IMR-90 (cell line): ENCODE measurements around the gene TMEM9. TPM values are rescaled to one million over a fixed set of nuclear protein-coding genes. Genes with fewer than 3 reads are reported as not detected.

Experiments used
- ATAC-seq: fragments of 200-7000 bp; cut with Tn5 transposase; 2 replicates; pipeline ENCODE4 v1.9.1; 2020; ENCODE audit warnings: low read depth, mild to moderate bottlenecking, moderate library complexity
- BruUV-seq: library from RNA; stranded (reverse); fragments of 400-500 nt; replicated peaks from 2 replicates; lab custom pipeline; 2021; lab: Mats Ljungman, UMichigan
- CTCF ChIA-PET: fragments of 300-600 bp; formaldehyde crosslinking; extraction: SDS; loops from one replicate; lab custom pipeline; 2021; ENCODE audit warnings: antibody characterized with exemption; lab: Yijun Ruan, JAX
- POLR2A ChIA-PET: fragments of 300-600 bp; sonication (Branson Sonifier 250); formaldehyde crosslinking; loops from one replicate; lab custom pipeline; 2022; ENCODE audit warnings: antibody characterized with exemption; ENCODE audit not compliant: unreplicated experiment; lab: Charles Lee
- DNase-seq: peaks from one replicate; pipeline ENCODE4 v3.0.0; 2013
- H2AFZ ChIP-seq: replicated peaks from 2 replicates; pipeline ENCODE3; 2013; ENCODE audit warnings: low read length, mild to moderate bottlenecking; ENCODE audit not compliant: poor library complexity
- H2AK5ac ChIP-seq: 2 replicates; pipeline ENCODE4 v1.6.1; 2013; ENCODE audit warnings: low read depth, low read length, inconsistent platforms
- H2AK9ac ChIP-seq: replicated peaks from 2 replicates; pipeline ENCODE3; 2013; ENCODE audit warnings: mild to moderate bottlenecking, low read depth, low read length, moderate library complexity; ENCODE audit not compliant: poor library complexity
- H2BK120ac ChIP-seq: 2 replicates; pipeline ENCODE4 v1.6.1; 2013; ENCODE audit warnings: low read depth, low read length, inconsistent platforms
- H2BK15ac ChIP-seq: 3 replicates; pipeline ENCODE4 v1.6.1; 2013; ENCODE audit warnings: low read depth, low read length, inconsistent platforms
- H2BK20ac ChIP-seq: 2 replicates; pipeline ENCODE4 v1.6.1; 2013; ENCODE audit warnings: low read depth, mild to moderate bottlenecking, inconsistent platforms, low read length, moderate library complexity
- H2BK5ac ChIP-seq: 2 replicates; pipeline ENCODE4 v1.6.1; 2013; ENCODE audit warnings: mild to moderate bottlenecking, low read depth, low read length, inconsistent platforms; ENCODE audit not compliant: poor library complexity, severe bottlenecking
- H3K14ac ChIP-seq: replicated peaks from 2 replicates; pipeline ENCODE4 v1.6.1; 2013; ENCODE audit warnings: low read depth, low read length, inconsistent platforms
- H3K18ac ChIP-seq: 2 replicates; pipeline ENCODE4 v1.6.1; 2013; ENCODE audit warnings: low read depth, low read length, control low read depth
- H3K23ac ChIP-seq: 2 replicates; pipeline ENCODE4 v1.6.1; 2013; ENCODE audit warnings: low read depth, low read length, inconsistent platforms
- H3K27ac ChIP-seq: 2 replicates; pipeline ENCODE4 v1.5.1; 2013; ENCODE audit warnings: mild to moderate bottlenecking, control low read depth, low read length; ENCODE audit not compliant: insufficient read depth
- H3K27me3 ChIP-seq: 2 replicates; pipeline ENCODE4 v1.6.1; 2013; ENCODE audit warnings: low read length; ENCODE audit not compliant: control insufficient read depth, insufficient read depth
- H3K36me3 ChIP-seq: 2 replicates; pipeline ENCODE4 v1.6.1; 2013; ENCODE audit warnings: low read length, mixed read lengths; ENCODE audit not compliant: control insufficient read depth, insufficient read depth
- H3K4ac ChIP-seq: 2 replicates; pipeline ENCODE4 v1.6.1; 2013; ENCODE audit warnings: low read depth, low read length, inconsistent platforms
- H3K4me1 ChIP-seq: 2 replicates; pipeline ENCODE4 v1.6.1; 2013; ENCODE audit warnings: low read length, mixed read lengths; ENCODE audit not compliant: control insufficient read depth, insufficient read depth
- H3K4me2 ChIP-seq: 2 replicates; pipeline ENCODE4 v1.6.1; 2013; ENCODE audit warnings: low read depth, mild to moderate bottlenecking, control low read depth, low read length, moderate library complexity
- H3K4me3 ChIP-seq: 2 replicates; pipeline ENCODE4 v1.5.1; 2013; ENCODE audit warnings: low read depth, mild to moderate bottlenecking, control low read depth, low read length, moderate library complexity; ENCODE audit not compliant: insufficient read depth
- H3K56ac ChIP-seq: 2 replicates; pipeline ENCODE4 v1.6.1; 2013; ENCODE audit warnings: low read length, inconsistent platforms; ENCODE audit not compliant: insufficient read depth; ENCODE audit errors: extremely low read depth
- H3K79me1 ChIP-seq, 2 experiments: 2 replicates each; pipeline ENCODE4 v1.6.1; 2013; ENCODE audit warnings: low read length in 2 of 2, inconsistent platforms in 1 of 2, low read depth in 1 of 2
- H3K9ac ChIP-seq: 2 replicates; pipeline ENCODE4 v1.6.1; 2013; ENCODE audit warnings: low read depth, low read length, control low read depth
- H3K9me1 ChIP-seq: 2 replicates; pipeline ENCODE4 v1.6.1; 2013; ENCODE audit warnings: low read length, inconsistent platforms; ENCODE audit not compliant: insufficient read depth
- H3K9me3 ChIP-seq: 2 replicates; pipeline ENCODE4 v1.6.1; 2013; ENCODE audit warnings: low read length; ENCODE audit not compliant: control insufficient read depth, insufficient read depth
- H4K20me1 ChIP-seq: 2 replicates; pipeline ENCODE4 v1.6.1; 2013; ENCODE audit warnings: low read length, inconsistent platforms; ENCODE audit not compliant: insufficient read depth
- H4K5ac ChIP-seq: 2 replicates; pipeline ENCODE4 v1.6.1; 2013; ENCODE audit warnings: mild to moderate bottlenecking, low read depth, low read length, control low read depth
- H4K8ac ChIP-seq, 2 experiments: 2 replicates each; pipeline ENCODE4 v1.6.1; 2013; ENCODE audit warnings: low read depth in 2 of 2, low read length in 2 of 2, control low read depth in 1 of 2, inconsistent platforms in 1 of 2
- H4K91ac ChIP-seq: 2 replicates; pipeline ENCODE4 v1.6.1; 2013; ENCODE audit warnings: low read depth, low read length, inconsistent platforms; ENCODE audit not compliant: insufficient read depth
- BHLHE40 ChIP-seq: fragments of 150-350 bp; IDR thresholded peaks from 2 replicates; pipeline ENCODE4 v1.6.1; 2016; ENCODE audit warnings: mild to moderate bottlenecking, low read depth, low read length
- CEBPB ChIP-seq: IDR thresholded peaks from 2 replicates; pipeline ENCODE4 v1.6.1; 2012; ENCODE audit warnings: low read depth, low read length, improper control_type of control experiment
- CHD1 ChIP-seq: IDR thresholded peaks from 2 replicates; pipeline ENCODE4 v1.6.1; 2012; ENCODE audit warnings: low read depth, low read length, improper control_type of control experiment
- CTCF ChIP-seq: conservative IDR thresholded peaks from 2 replicates; pipeline ENCODE4 v1.5.1; 2012; ENCODE audit warnings: mild to moderate bottlenecking, low read depth, low read length, improper control_type of control experiment
- FOS ChIP-seq: fragments of 150-350 bp; IDR thresholded peaks from 2 replicates; pipeline ENCODE4 v1.6.1; 2016; ENCODE audit warnings: low read depth, low read length
- MAFK ChIP-seq: IDR thresholded peaks from 2 replicates; pipeline ENCODE4 v1.6.1; 2012; ENCODE audit warnings: low read depth, low read length, improper control_type of control experiment
- MAZ ChIP-seq: IDR thresholded peaks from 2 replicates; pipeline ENCODE4 v1.6.1; 2012; ENCODE audit warnings: low read depth, mild to moderate bottlenecking, low read length, improper control_type of control experiment, moderate library complexity, borderline replicate concordance
- NFE2L2 ChIP-seq: fragments of 150-350 bp; IDR thresholded peaks from 2 replicates; pipeline ENCODE4 v1.6.1; 2016; ENCODE audit warnings: low read depth, mild to moderate bottlenecking, low read length
- POLR2A ChIP-seq: IDR thresholded peaks from 2 replicates; pipeline ENCODE4 v1.6.1; 2012; ENCODE audit warnings: mild to moderate bottlenecking, low read depth, low read length
- RFX5 ChIP-seq: IDR thresholded peaks from 2 replicates; pipeline ENCODE4 v1.8.0; 2012; ENCODE audit warnings: low read depth, mild to moderate bottlenecking, low read length, moderate library complexity
- USF2 ChIP-seq: fragments of 150-350 bp; IDR thresholded peaks from 2 replicates; pipeline ENCODE4 v1.6.1; 2017; ENCODE audit warnings: mild to moderate bottlenecking, antibody characterized with exemption, low read length, low read depth
- WGBS, 2 experiments: methylation state at CpG; one replicate each; pipeline versions ENCODE4 v1.1.5 to v1.1.7; 2013; ENCODE audit warnings: missing lambda C conversion rate in 2 of 2; ENCODE audit not compliant: insufficient read length in 1 of 2; ENCODE audit errors: extremely low coverage in 2 of 2; 5-methylcytosine and 5-hydroxymethylcytosine counted together
- dilution Hi-C: fragments of 300-500 bp; cut with HindIII; formaldehyde crosslinking; loops from one replicate; pipeline ENCODE4 v1.14.3; 2018; ENCODE audit warnings: low sequenced_read_pairs; ENCODE audit not compliant: unreplicated experiment
- in situ Hi-C: fragments of 300-500 bp; cut with MboI; formaldehyde crosslinking; loops from 3 replicates; pipeline ENCODE4 v1.14.3; 2019; ENCODE audit warnings: low sequenced_read_pairs, inconsistent platforms, mixed read lengths
- intact Hi-C: fragments of 100-400 bp; cut with micrococcal nuclease; formaldehyde crosslinking; loops from 2 replicates; pipeline ENCODE4 v1.10.0; 2022
- polyA plus RNA-seq, 3 experiments: library from polyadenylated mRNA; depleted of rRNA; stranded (reverse); fragments of >200 nt; gene quantifications; 2 replicates each; pipeline ENCODE4 v1.2.3, GENCODE V29; 2012; ENCODE audit warnings: low replicate concordance in 1 of 3
- total RNA-seq: library from RNA; depleted of rRNA; stranded (reverse); fragments of >200 nt; gene quantifications from 2 replicates; pipeline ENCODE4 v1.2.3, GENCODE V29; 2012

TMEM9 gene
- total and polyA plus RNA-seq, 2 of the 4 experiments (the other 2 are of a cell fraction), result 76.7 to 107 TPM

GRCh38 chr1:201141418-201141817 lies 12.9 kb downstream of the TMEM9 start:
- H2AK5ac ChIP-seq, result no peak overlapping the region
- DNase-seq (no peak), ATAC-seq (no peak)
- H3K4me2 ChIP-seq, result no peak overlapping the region
- intact Hi-C loops (no loop called here), in situ Hi-C loops (no loop called here), dilution Hi-C loops (no loop called here)
- no peak overlapping the region for H2BK5ac ChIP-seq
- H3K36me3 ChIP-seq, result peaks cover 66% of the 10 kb centered on the region
- H3K79me1 ChIP-seq, result peaks cover 0 to 11% of the 10 kb centered on the region in 2 experiments; a peak in 2 of 4 replicates
- H3K27ac ChIP-seq, result no peak overlapping the region
- H3K4me1 ChIP-seq, result peaks cover 13% of the 10 kb centered on the region
- no peak overlapping the region for H2BK15ac ChIP-seq
- no peak overlapping the region for H2AK9ac ChIP-seq
- H4K8ac ChIP-seq, result no peak overlapping the region
- H3K9me3 ChIP-seq, result no peaks in the 10 kb centered on the region
- no peak for TF ChIP-seq RFX5
- TF ChIP-seq MAZ, result no peak
- TF ChIP-seq FOS, result no peak
- TF ChIP-seq USF2, result no peak
- no peak for TF ChIP-seq CHD1
- no peak for TF ChIP-seq POLR2A
- TF ChIP-seq MAFK, result no peak
- no peak for TF ChIP-seq CEBPB
- TF ChIP-seq CTCF, result no peak
- no peak for TF ChIP-seq NFE2L2
- no peak for TF ChIP-seq BHLHE40
- no peak overlapping the region for H3K4me3 ChIP-seq
- POLR2A ChIA-PET, result no interaction called here
- no peak overlapping the region for H3K4ac ChIP-seq
- no peak overlapping the region for H3K14ac ChIP-seq
- no peak overlapping the region for H4K91ac ChIP-seq
- H4K5ac ChIP-seq, result no peak overlapping the region
- H3K27me3 ChIP-seq, result no peaks in the 10 kb centered on the region
- H3K18ac ChIP-seq, result no peak overlapping the region
- H3K9ac ChIP-seq, result no peak overlapping the region
- no TSS peak for BruUV-seq
- no peak overlapping the region for H2BK20ac ChIP-seq
- no CpG with 5 or more reads among the region's 5 CpGs for WGBS, 2 experiments
- peaks cover 20% of the 10 kb centered on the region for H3K9me1 ChIP-seq
- no peak overlapping the region for H3K56ac ChIP-seq
- H4K20me1 ChIP-seq, result peaks cover 30% of the 10 kb centered on the region
- no peak overlapping the region for H3K23ac ChIP-seq
- no peak overlapping the region for H2AFZ ChIP-seq
- H2BK120ac ChIP-seq, result no peak overlapping the region
- CTCF ChIA-PET, result interaction anchor here (1.0 kb wide), 1 partner anchor 82 kb away, joined by 4 read pairs; no protein-coding TSS in a partner anchor
